Epithelial cell of esophagus (primary cell): ENCODE data around the gene RBBP5.

Experiments
- DNase-seq: peaks from one replicate; pipeline ENCODE4 v3.0.0; 2010; ENCODE audit warnings: low read depth
- H3K4me3 ChIP-seq: 2 replicates; pipeline ENCODE4 v1.5.1; 2011; ENCODE audit warnings: mild to moderate bottlenecking, low read length, control low read depth
- TF ChIP-seq, protein P1 (sequence below): IDR thresholded peaks from 2 replicates; pipeline ENCODE4 v1.5.1; 2011; ENCODE audit warnings: low read depth, mild to moderate bottlenecking, low read length, control low read depth, inconsistent platforms; ENCODE audit not compliant: insufficient read depth; ENCODE audit errors: missing control alignments

RBBP5 gene

DNA sequence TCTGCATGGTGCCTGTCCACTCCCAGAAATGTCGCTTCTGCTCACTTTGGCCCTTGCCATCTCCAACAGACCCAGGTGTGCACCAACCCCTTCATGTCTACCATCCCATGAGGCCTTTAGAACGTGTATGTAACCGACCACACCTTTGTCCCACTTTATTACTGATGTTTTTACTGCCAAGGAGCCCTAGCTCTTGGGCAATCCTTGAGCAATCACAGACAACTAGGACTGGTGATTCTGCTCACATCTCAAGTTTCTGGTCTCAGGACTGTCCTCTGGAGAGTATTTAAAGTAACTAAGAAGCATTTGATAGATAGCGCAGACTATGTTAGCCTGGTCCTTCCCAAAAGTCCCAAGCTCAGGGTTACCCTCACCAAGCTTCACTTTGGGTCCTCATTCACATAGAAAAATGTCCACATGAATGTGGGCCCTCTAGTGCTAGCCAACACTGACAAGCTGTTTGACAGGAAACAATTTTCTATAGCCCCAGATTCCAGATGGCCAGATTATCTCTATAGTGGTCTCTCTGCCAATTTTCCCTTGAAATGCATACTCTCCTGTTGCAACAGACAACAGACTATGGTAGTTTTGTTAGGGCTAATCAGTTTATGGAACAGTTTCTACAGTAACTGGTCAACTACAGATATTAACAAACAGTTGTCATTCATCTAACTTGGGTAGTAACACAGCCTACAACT lies 30.6 kb downstream of the RBBP5 start:
- TF ChIP-seq, protein P1, sequence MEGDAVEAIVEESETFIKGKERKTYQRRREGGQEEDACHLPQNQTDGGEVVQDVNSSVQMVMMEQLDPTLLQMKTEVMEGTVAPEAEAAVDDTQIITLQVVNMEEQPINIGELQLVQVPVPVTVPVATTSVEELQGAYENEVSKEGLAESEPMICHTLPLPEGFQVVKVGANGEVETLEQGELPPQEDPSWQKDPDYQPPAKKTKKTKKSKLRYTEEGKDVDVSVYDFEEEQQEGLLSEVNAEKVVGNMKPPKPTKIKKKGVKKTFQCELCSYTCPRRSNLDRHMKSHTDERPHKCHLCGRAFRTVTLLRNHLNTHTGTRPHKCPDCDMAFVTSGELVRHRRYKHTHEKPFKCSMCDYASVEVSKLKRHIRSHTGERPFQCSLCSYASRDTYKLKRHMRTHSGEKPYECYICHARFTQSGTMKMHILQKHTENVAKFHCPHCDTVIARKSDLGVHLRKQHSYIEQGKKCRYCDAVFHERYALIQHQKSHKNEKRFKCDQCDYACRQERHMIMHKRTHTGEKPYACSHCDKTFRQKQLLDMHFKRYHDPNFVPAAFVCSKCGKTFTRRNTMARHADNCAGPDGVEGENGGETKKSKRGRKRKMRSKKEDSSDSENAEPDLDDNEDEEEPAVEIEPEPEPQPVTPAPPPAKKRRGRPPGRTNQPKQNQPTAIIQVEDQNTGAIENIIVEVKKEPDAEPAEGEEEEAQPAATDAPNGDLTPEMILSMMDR, result no peak
- no peak overlapping the region for H3K4me3 ChIP-seq
- peak; percentile 36 for DNase-seq

GRCh38 chr1:205088341-205088740 lies 33.4 kb downstream of the RBBP5 start:
- no peak for DNase-seq
- TF ChIP-seq, protein P1, result no peak
- H3K4me3 ChIP-seq, result no peak overlapping the region

GRCh38 chr1:205084360-205084759 lies 37.4 kb downstream of the RBBP5 start, which contains the start of gene TMEM81:
Gene TMEM81, minus strand, starts transcription at chr1:205084460. Its CDS starts 140 bp downstream, at chr1:205084320.
- H3K4me3 ChIP-seq, result no peak within 1 kb of the TSS
- TF ChIP-seq, protein P1, result no peak
- no peak for DNase-seq

GRCh38 chr1:205082431-205082830 lies 39.3 kb downstream of the RBBP5 start:
- TF ChIP-seq, protein P1, result no peak
- no peak for DNase-seq
- H3K4me3 ChIP-seq, result no peak overlapping the region

DNA sequence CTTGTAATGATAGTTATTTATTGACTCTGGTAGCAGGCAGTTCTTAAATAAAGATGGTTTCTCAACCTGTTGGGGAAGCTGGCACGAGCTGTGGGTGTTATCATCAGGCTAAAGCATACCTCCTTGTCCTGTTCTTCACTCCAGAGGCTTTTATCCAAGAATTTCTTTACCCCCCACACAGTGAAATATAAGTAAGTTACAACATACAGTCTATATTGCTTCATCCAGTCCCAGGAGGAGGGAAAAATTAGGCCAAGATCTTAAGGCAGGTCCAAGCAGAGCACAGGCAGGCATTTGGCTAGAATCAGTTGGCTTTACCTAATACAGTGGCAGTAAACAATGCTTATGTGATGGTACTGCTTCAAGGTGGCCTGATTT lies 43.9 kb downstream of the RBBP5 start:
- DNase-seq, result no peak
- TF ChIP-seq, protein P1, result no peak

DNA sequence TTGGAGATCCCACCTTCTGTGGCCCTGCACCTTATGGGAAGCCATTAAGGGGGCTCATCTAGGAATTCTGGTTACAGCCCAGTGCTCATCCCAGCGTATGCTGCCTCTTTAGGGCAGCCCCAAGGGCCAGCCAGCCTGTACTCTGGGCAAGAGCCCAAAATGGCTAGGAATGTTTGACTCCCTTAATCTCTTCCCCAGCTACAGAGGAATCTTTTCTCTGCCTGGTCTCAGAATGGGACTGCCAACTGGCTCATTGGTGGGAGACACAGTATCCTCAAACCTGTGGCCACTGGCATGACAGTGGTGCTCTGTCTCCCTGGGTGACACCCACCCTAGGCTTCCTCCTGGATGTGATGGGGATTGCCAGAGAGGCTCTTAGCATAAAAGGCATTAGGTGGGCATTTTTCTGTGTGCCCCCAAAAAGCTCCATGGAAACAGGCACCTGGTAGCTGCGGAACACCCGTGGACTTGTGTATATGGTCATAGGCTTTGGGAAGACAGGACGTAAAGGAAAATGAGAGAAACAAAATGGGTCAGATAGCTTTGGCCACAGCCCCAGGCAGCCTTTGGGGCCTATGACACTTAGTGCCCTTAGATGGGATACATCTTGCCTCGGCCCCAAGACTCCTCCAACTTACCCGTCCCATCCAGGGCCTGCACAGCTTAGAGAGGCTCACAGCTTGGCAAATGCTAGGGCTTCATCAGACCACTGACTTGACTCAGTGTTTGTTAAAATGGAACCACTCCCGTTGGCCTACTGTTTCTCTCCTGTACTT lies 44.4 kb downstream of the RBBP5 start:
- H3K4me3 ChIP-seq, result no peak overlapping the region
- no peak for DNase-seq
- TF ChIP-seq, protein P1, result no peak

More for the DNA sequence above, 43.9 kb downstream of the RBBP5 start:
- no peak overlapping the region for H3K4me3 ChIP-seq
